ENCODE measurements around the gene GNAT2.

GNAT2 gene

DNA sequence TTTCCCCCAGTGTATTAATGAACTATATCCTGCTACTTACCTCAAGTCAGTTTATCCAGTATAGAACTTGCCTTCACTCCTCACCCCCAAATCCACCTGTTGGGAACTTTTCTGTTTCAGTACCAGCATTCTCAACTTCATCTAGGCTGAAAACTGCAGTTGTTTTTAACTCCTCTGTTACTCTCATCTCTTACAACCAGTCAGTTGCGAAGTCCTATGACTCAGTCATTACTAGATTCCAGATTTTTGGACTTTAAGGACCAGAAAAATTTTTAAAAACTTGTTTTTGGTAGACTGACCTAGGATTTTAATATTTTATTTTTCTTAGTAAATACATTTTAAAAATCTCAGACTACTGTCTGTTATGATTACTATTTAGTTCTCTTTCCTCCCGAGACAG lies 62.9 kb downstream of the GNAT2 start:
- no peak for DNase-seq (ENCODE audit: low read depth)
- TF ChIP-seq, protein P1, sequence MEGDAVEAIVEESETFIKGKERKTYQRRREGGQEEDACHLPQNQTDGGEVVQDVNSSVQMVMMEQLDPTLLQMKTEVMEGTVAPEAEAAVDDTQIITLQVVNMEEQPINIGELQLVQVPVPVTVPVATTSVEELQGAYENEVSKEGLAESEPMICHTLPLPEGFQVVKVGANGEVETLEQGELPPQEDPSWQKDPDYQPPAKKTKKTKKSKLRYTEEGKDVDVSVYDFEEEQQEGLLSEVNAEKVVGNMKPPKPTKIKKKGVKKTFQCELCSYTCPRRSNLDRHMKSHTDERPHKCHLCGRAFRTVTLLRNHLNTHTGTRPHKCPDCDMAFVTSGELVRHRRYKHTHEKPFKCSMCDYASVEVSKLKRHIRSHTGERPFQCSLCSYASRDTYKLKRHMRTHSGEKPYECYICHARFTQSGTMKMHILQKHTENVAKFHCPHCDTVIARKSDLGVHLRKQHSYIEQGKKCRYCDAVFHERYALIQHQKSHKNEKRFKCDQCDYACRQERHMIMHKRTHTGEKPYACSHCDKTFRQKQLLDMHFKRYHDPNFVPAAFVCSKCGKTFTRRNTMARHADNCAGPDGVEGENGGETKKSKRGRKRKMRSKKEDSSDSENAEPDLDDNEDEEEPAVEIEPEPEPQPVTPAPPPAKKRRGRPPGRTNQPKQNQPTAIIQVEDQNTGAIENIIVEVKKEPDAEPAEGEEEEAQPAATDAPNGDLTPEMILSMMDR (IDR thresholded peaks at IDR 0.05; ENCODE audit: control insufficient read depth, insufficient read depth, low read depth, low read length, missing control alignments) = no peak
- no peak overlapping the region for H3K4me3 ChIP-seq (ENCODE audit: control insufficient read depth, low read depth, low read length)

Data from AG09309 (cell line).